ENCODE measurements around the gene C22orf39.

Gene C22orf39

GRCh38 chr22:19397734-19398104 lies 49.8 kb downstream of the C22orf39 start:
- DNase-seq: no peak

GRCh38 chr22:19396934-19397733 lies 50.4 kb downstream of the C22orf39 start:
- no peak for DNase-seq

- DNase-seq: no peak
Measured at GRCh38 chr22:19396561-19396933, 51.0 kb downstream of the C22orf39 start.

- no peak for DNase-seq
Measured at GRCh38 chr22:19395276-19395675, 52.2 kb downstream of the C22orf39 start.

- DNase-seq: no peak
Measured at GRCh38 chr22:19394274-19395050, 53.0 kb downstream of the C22orf39 start.

GRCh38 chr22:19393704-19394103 lies 53.8 kb downstream of the C22orf39 start:
- DNase-seq: no peak
